Central memory CD4-positive, alpha-beta T cell (primary cell): ENCODE results near the gene AKAP1.
"Not testable (repeated sequence)": the region's sequence is repeated elsewhere in the genome, so short reads cannot be mapped to it uniquely, and the experiment has no call there.

ENCODE experiments used
- DNase-seq: peaks from one replicate; pipeline ENCODE4 v3.0.0; 2022

The AKAP1 gene

GRCh38 chr17:57075785-57076184, 9.3 kb upstream of the AKAP1 start:
- DNase-seq, result no peak

- no peak for DNase-seq
Observed at GRCh38 chr17:57077000-57077399, 8.0 kb upstream of the AKAP1 start.

DNA sequence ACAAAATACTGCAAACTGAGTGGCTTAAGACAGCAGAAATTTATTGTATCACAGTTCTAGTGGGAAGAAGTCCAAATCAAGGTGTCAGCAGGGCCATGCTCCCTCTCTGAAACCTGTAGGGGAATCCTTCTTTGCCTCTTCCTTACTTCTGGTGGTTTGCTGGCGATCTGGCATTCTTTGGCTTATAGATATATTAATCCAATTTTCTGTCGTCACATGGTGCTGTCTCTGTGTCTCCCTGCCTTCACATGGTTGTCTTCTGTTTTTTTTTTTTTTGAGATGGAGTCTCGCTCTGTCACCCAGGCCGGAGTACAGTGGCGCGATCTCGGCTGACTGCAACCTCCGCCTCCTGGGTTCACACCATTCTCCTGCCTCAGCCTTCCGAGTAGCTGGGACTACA, 6.8 kb upstream of the AKAP1 start:
- no peak for DNase-seq

- DNase-seq, result no peak
Observed at GRCh38 chr17:57080718-57081117, 4.3 kb upstream of the AKAP1 start.

- no peak for DNase-seq
Observed at GRCh38 chr17:57082441-57082840, 2.6 kb upstream of the AKAP1 start.

DNA sequence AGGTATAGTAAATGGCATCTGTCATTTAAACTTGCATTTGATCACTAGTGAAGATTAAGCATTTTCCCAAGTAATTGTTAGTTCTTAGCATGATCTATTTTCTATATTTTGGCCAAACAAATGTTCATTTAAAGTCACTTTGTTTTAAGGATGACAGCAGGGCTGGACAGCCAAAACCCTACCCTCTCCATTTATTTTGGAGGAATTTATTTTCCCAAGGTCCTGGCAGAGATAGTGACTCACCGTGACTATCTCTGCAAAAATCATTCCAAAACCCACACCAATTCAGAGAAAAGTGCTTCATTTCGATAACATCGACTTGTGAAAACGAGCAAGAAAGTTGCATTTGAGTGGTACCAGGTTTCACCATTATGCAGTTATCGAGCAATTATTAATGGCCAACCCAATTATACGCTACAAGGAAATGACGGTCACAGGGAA, 665 bp upstream of the AKAP1 start:
- no peak for DNase-seq

GRCh38 chr17:57085448-57086068, 512 bp downstream of the AKAP1 start:
- peak; percentile 65 for DNase-seq

DNA sequence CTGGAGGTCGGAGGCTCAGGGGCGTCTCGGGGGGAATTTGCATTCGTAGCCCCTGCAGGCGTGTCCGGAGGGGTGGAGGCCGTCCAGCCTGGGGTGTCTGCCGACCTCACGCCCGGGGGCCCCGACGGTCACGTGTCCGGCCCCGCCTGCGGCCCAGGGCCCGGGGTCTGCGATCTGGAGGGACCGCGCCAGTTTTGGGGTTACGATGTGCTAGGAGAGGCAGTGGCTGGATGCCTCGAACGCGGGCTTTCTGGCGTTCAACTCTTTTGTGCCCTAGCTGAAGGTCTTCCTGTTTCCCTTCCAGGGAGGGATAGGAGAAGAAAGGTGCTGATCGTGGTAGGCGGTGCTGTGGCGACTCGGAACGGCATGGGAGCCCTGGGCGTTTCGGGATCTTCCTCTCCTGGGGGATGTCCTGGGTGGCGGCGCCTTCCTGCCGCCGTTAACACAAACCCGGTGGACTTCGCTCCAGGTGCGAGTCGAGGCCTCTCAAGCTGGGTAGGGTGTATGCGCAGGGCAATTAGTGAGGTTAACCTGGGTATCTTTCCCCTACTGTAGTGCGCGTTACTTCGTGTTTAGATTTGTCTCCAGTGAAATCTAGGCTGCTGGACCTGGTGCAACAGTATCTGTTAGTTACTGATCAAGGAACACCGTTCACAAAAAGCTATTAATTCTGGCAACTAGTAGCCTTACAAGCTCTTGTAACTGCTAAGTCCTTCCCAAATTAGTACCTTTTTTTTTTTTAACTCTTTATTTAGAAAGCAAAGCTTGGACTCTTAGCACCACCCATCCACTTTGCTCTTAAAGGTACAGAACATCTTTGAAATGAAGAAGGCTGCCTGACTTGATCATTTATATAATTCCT, 1.3 kb downstream of the AKAP1 start:
- peak; percentile 29 for DNase-seq

- DNase-seq, result no peak
Observed at GRCh38 chr17:57088298-57088697, 3.3 kb downstream of the AKAP1 start.

DNA sequence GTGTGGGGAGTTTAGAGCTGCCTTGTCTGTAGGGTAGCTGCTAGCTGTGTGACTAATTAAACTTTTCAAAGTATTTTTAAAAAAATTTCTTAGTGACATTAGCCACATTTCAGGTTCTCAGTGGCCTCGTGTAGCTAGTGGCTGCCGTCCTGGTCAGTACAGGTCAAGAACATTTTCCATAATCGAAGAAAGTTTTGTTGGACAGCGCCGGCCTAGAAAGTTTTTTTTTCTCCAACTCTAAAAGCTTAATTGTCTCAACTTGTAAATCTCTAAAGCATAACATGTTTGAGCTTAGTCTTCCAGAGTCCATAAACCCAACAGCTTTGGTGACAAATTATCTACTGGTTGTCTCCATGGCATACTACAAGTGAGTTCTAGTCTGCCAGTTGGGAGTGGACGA, 4.3 kb downstream of the AKAP1 start:
- DNase-seq, result no peak

DNA sequence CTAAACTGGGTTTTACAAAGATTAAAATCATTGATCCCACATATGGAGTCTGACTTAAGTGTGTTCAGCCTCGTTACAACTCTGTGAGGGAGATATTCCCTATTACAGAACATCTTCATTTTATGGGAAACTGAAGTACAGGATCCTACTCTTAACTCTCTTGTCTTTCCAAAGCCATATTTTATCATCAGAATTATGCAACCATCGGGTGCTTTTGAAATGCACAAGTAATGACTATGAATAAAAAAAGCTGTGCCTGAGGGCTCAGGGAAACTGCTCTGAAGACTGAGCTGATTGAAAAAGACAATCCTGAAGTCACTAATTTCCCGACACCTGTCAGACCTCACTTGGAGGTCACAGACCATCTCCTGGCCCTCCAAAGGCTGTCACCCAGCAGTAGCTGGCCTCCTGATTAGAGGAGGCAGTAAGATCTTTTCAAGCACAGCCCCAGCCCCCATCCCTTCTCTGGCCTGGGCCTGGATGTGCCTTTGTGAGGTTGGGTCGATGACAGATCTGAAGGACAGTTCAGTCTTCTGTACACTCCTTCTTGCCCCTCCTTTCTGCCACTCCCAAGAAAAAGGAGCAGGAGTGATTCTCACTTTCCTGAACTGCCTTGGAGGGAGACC, 5.6 kb downstream of the AKAP1 start:
- DNase-seq, result no peak

DNA sequence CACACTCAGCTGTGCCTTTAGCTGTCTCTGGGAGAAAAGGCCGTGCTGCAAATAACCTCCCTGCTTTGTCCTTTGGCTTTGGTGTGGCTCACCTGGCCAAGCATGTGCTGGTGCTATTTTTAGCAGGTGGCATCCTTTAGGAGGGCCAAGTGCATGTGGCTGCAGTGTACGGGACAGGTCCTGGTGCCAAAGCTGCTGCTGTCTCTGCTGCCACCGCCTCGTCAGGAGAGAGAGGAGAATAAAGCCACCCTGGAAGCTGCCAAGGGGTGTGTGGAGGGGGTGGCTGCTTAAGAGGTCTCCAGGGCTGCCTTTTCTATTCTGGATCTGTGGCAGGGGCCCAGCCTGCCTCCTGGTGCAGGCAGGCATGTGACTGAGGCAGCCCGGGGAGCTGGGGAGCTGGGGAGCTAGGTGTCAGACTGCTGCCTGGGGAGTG, 6.2 kb downstream of the AKAP1 start:
- DNase-seq, result no peak

DNA sequence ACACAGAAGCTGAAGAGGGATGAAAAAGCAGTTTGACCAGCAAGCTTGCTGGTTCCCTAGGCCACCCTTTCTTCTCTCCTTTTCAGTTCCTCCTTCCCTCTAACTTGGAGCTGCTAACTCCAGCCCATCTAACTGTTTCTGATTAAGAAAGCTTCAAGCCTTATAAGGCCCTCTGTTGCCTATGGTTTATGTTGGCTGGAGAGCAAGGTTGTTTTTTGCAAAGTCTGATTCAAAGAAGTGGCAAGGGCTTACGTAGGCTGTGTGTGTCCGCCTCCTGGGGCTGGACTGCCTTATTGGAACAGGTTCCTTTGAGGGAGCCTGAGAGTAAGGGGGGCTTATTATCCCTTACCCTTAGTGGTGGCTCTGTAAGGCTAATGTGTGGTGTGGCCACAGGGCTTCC, 7.1 kb downstream of the AKAP1 start:
- DNase-seq, result no peak

- no peak for DNase-seq
Observed at GRCh38 chr17:57092779-57093178, 7.7 kb downstream of the AKAP1 start.

DNA sequence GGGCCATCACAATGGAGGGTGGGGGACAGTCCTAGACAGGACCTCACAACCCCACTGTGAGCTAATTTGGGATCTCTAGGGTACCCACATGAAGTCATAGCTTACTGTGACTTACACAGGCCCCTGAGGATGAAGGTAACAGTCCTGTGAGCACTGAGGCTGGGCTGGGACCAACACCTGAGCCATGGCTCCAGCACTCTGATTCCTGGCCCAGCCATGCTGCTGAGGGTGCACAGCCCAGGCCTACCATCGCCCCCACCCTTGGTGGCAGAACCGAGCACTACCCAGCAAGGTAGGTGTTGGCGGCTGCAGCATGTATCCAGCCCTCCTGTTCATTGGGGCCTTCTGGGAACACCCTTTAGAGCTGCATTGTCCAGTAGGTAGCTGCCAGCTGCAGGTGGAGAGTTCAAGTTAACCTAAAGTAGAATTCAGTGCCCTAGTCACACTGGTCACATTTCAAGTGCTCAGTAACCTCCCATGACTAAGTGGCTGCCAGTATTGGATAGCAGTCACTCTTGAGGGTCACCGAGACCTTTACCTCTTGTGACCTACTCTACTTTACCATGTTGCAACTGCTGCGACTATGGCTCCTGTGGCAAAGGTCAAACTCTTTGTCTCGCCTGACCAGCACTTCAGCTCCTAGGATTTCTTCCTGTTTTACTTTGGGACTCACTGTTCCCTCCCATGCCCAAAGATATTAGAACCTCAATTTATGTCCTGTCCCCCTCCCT, 11.6 kb downstream of the AKAP1 start:
- DNase-seq, result no peak

GRCh38 chr17:57097832-57098421, 12.9 kb downstream of the AKAP1 start:
- no peak for DNase-seq

- DNase-seq, result no peak
Observed at GRCh38 chr17:57099165-57099564, 14.1 kb downstream of the AKAP1 start.

DNA sequence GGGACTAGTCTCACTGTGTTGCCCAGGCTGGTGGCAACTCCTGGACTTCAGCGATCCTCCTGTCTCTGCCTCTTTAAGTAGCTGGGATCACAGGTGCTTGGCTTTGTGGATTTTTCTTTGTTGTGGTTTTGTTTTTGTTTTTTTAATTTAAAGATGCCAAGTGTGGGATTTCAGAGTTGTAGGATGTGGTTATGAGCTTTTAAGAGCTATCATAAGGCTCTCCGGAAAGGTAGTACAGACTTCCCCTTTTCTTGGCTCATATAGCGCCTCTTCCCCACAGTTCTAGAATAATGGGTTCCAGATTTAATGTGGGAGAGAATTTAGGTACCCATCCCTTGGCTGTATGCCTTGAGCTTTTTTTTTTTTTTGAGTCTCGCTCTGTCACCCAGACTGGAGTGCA, 17.1 kb downstream of the AKAP1 start:
- DNase-seq, result no peak

GRCh38 chr17:57102660-57103059, 17.6 kb downstream of the AKAP1 start:
- not testable (repeated sequence) for DNase-seq

GRCh38 chr17:57104461-57105175, 19.6 kb downstream of the AKAP1 start:
- no peak for DNase-seq

DNA sequence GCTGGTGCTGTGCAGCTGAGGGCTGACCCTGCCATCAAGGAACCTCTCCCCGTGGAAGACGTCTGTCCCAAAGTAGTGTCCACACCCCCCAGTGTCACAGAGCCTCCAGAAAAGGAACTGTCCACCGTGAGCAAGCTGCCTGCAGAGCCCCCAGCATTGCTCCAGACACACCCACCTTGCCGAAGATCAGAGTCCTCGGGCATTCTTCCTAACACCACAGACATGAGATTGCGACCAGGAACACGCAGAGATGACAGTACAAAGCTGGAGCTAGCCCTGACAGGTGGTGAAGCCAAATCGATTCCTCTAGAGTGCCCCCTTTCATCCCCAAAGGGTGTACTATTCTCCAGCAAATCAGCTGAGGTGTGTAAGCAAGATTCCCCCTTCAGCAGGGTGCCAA, 20.5 kb downstream of the AKAP1 start:
- DNase-seq, result no peak
